Activated T-helper 2 cell treated with anti-CD3 and anti-CD28 coated beads, Interferon-gamma antibody, Interleukin-2, Interleukin-4, amounts not matched to agents 10 μg/mL and 5 μg/mL and 100 μg/mL, durations not matched to agents 14 hours and 24 hours and 36 hours (primary cell): ENCODE data around the gene PIP5K1B. TPM values are rescaled to one million over a fixed set of nuclear protein-coding genes. Genes with fewer than 3 reads are reported as not detected.

Experiments used
- DNase-seq: peaks from one replicate; pipeline ENCODE4 v3.0.0; 2021; ENCODE audit warnings: low spot score
- H3K27ac Mint-ChIP-seq: one replicate; pipeline ENCODE4 v1.8.0; 2021; ENCODE audit warnings: mixed read lengths
- H3K27me3 Mint-ChIP-seq: one replicate; pipeline ENCODE4 v1.8.0; 2021; ENCODE audit warnings: low read depth, mixed read lengths
- H3K36me3 Mint-ChIP-seq: one replicate; pipeline ENCODE4 v1.8.0; 2021; ENCODE audit warnings: low read depth, mixed read lengths
- H3K4me1 Mint-ChIP-seq: one replicate; pipeline ENCODE4 v1.8.0; 2021; ENCODE audit warnings: low read depth, mixed read lengths
- H3K4me3 Mint-ChIP-seq: one replicate; pipeline ENCODE4 v1.8.0; 2021; ENCODE audit warnings: low read depth, mild to moderate bottlenecking, moderate library complexity, mixed read lengths
- H3K9me3 Mint-ChIP-seq: one replicate; pipeline ENCODE4 v1.8.0; 2021; ENCODE audit warnings: mixed read lengths
- intact Hi-C: fragments of 100-400 bp; cut with micrococcal nuclease; formaldehyde crosslinking; loops from one replicate; pipeline ENCODE4 v1.15.1; 2023
- total RNA-seq: library from RNA; stranded (reverse); gene quantifications from 2 replicates; pipeline ENCODE4 v1.2.3, GENCODE V29; 2022

The PIP5K1B gene
- total RNA-seq, 1 donor from 2014 or later, result 76.2 TPM

GRCh38 chr9:68768619-68769018 is 63.6 kb downstream of the PIP5K1B start:
- intact Hi-C loops, result no loop called here
- H3K27ac Mint-ChIP-seq, result no peak overlapping the region

GRCh38 chr9:68769852-68770251 is 64.8 kb downstream of the PIP5K1B start:
- Mint-ChIP-seq H3K4me1 (peaks cover 3% of the 10 kb centered on the region), H3K27me3 (no peaks in the 10 kb centered on the region), H3K9me3 (no peaks in the 10 kb centered on the region), H3K4me3 (no peak overlapping the region), H3K36me3 (peaks cover 15% of the 10 kb centered on the region), H3K27ac (no peak overlapping the region)
- intact Hi-C loops, result no loop called here
- DNase-seq, result no peak

More at GRCh38 chr9:68768619-68769018, 63.6 kb downstream of the PIP5K1B start:
- Mint-ChIP-seq H3K27me3 (no peaks in the 10 kb centered on the region), H3K4me1 (peaks cover 5% of the 10 kb centered on the region), H3K36me3 (peaks cover 15% of the 10 kb centered on the region), H3K9me3 (no peaks in the 10 kb centered on the region), H3K4me3 (no peak overlapping the region)
- DNase-seq, result no peak

DNA sequence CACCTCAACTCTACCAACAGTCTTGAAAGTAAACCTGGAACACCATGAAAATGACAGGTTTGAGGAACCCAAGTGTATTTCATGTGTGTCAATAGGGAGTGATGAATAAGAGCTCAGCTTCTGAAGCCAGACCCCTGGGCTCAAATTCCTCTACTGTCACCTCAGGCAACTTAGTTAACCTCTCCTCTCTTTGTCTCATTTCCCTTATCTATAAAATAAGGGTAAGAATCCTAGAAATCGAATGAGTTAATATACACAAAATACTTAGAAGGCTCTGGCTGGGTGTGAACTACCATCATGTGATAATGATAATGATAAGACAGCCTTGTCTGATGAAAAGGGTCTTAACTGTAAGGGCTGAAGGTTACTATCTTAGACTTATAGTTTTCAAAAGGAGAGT is 66.3 kb downstream of the PIP5K1B start:
- Mint-ChIP-seq H3K9me3 (no peaks in the 10 kb centered on the region), H3K27me3 (no peaks in the 10 kb centered on the region), H3K36me3 (peaks cover 15% of the 10 kb centered on the region), H3K27ac (no peak overlapping the region), H3K4me3 (no peak overlapping the region), H3K4me1 (peaks cover 7% of the 10 kb centered on the region)
- no peak for DNase-seq
- intact Hi-C loops, result no loop called here

DNA sequence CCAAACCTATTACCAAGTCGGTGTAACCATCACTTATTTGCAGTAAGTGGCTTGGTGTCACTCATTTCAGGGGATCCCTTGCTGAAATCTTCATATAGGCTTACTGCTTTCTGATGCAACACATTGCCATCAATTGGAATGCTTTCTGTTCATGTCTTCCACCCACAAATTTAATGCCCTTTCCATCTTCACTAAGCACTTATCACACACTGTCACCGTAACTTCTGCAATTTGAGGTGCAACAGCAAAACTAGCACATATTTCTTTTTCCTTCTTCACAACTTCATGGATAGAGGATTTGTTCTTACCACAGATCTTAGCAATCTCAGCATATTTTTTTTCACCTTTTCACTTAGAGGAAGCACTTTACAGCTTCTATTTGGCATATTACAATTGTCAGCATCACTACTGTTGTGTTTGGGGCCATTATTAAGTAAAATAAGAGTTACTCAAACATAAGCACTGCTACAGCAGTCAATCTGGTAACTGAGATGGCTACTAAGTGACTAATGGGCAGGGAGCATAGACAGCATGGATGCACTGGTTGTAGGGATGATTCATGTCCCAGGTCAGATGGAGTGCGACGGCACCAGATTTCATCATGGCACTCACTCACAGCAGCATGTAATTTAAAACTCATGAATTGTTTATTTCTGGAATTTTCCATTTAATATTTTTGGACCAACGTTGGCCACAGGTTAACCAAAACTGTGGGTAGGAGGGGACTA is 70.1 kb downstream of the PIP5K1B start:
- peaks cover 10% of the 10 kb centered on the region for H3K36me3 Mint-ChIP-seq
- DNase-seq, result no peak
- H3K27me3 Mint-ChIP-seq, result no peaks in the 10 kb centered on the region
- H3K4me3 Mint-ChIP-seq, result no peak overlapping the region
- intact Hi-C loops, result no loop called here
- H3K27ac Mint-ChIP-seq, result no peak overlapping the region
- H3K9me3 Mint-ChIP-seq, result no peaks in the 10 kb centered on the region
- peaks cover 14% of the 10 kb centered on the region for H3K4me1 Mint-ChIP-seq

GRCh38 chr9:68777070-68777763 is 72.2 kb downstream of the PIP5K1B start:
- Mint-ChIP-seq H3K27me3 (no peaks in the 10 kb centered on the region), H3K4me1 (peaks cover 20% of the 10 kb centered on the region), H3K36me3 (peaks cover 12% of the 10 kb centered on the region), H3K4me3 (no peak overlapping the region), H3K27ac (no peak overlapping the region), H3K9me3 (no peaks in the 10 kb centered on the region)
- intact Hi-C loops, result no loop called here
- no peak for DNase-seq

GRCh38 chr9:68778635-68779034 is 73.6 kb downstream of the PIP5K1B start:
- no peak overlapping the region for H3K27ac Mint-ChIP-seq
- H3K27me3 Mint-ChIP-seq, result no peaks in the 10 kb centered on the region
- intact Hi-C loops, result loop anchor here (1.0 to 2.0 kb wide), 4 partner anchors 16 to 125 kb away; no protein-coding TSS in a partner anchor
- DNase-seq, result no peak
- no peaks in the 10 kb centered on the region for H3K9me3 Mint-ChIP-seq
- no peak overlapping the region for H3K4me3 Mint-ChIP-seq
- peaks cover 17% of the 10 kb centered on the region for H3K4me1 Mint-ChIP-seq
- peaks cover 12% of the 10 kb centered on the region for H3K36me3 Mint-ChIP-seq

DNA sequence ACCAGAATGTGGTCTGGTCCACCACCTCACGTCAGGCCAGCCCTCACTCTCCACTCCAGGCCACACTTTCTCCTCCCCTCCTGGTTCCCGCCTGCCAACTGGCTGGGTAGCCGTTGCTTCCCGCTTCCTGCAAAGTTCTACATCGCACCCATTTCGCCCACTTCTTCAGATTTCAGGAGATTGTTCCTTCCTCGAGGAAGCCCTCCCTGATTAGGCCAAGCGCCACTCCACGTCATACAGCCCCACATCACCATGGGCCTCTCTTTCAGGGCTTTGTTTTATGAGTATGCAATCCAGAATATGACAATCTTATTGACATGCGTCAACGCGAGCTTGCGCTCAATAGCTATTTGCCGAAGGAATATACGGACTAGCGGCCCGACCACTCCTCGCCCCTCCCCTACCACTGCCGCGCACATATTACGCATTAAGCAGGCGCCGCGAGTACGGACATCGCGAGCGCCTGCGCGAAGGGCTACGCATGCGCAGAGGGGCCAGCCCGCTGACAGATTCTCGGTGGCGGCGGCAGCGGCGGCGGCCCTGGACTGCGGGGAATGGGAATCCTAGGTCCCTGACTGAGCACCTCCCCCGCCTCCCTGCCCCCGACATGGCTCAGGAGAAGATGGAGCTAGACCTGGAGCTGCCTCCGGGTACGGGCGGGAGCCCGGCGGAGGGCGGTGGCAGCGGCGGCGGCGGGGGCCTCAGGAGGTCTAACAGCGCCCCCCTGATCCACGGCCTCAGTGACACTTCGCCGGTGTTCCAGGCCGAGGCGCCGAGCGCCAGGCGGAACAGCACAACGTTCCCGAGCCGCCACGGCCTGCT is 74.7 kb downstream of the PIP5K1B start:
- H3K27me3 Mint-ChIP-seq, result no peaks in the 10 kb centered on the region
- H3K4me1 Mint-ChIP-seq, result peaks cover 17% of the 10 kb centered on the region
- no peaks in the 10 kb centered on the region for H3K9me3 Mint-ChIP-seq
- peaks cover 12% of the 10 kb centered on the region for H3K36me3 Mint-ChIP-seq
- H3K4me3 Mint-ChIP-seq, result no peak overlapping the region
- DNase-seq, result peak; percentile 91
- intact Hi-C loops, result loop anchor here (1.0 to 2.0 kb wide), 6 partner anchors 15 to 195 kb away; no protein-coding TSS in a partner anchor
- H3K27ac Mint-ChIP-seq, result no peak overlapping the region

- no peak for DNase-seq
- Mint-ChIP-seq H3K27ac (no peak overlapping the region), H3K4me1 (peaks cover 14% of the 10 kb centered on the region), H3K4me3 (no peak overlapping the region), H3K27me3 (no peaks in the 10 kb centered on the region), H3K9me3 (no peaks in the 10 kb centered on the region), H3K36me3 (peaks cover 8% of the 10 kb centered on the region)
- intact Hi-C loops, result loop anchor here (1.0 to 2.0 kb wide), 2 partner anchors 22 to 196 kb away; no protein-coding TSS in a partner anchor
These were observed 75.3 kb downstream of the PIP5K1B start for GRCh38 chr9:68780380-68780712.

DNA sequence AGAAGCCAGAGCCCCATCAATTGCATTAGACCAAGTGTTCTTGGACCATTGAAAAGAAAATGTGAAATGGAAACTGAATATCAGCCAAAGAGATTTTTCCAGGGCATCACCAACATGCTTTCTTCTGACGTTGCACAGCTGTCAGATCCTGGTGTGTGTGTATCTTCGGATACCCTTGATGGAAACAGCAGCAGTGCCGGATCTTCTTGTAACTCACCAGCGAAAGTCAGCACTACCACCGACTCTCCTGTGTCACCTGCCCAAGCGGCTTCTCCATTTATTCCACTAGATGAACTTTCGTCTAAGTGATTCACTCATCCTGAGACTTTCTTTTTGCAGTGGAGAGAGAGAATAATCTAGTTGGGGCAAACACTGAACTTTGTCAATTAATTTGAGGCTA is 75.7 kb downstream of the PIP5K1B start:
- Mint-ChIP-seq H3K4me3 (no peak overlapping the region), H3K27me3 (no peaks in the 10 kb centered on the region), H3K36me3 (peaks cover 10% of the 10 kb centered on the region), H3K4me1 (peaks cover 15% of the 10 kb centered on the region), H3K27ac (no peak overlapping the region), H3K9me3 (no peaks in the 10 kb centered on the region)
- intact Hi-C loops, result loop anchor here (1.0 to 2.0 kb wide), 2 partner anchors 22 to 196 kb away; no protein-coding TSS in a partner anchor
- no peak for DNase-seq

DNA sequence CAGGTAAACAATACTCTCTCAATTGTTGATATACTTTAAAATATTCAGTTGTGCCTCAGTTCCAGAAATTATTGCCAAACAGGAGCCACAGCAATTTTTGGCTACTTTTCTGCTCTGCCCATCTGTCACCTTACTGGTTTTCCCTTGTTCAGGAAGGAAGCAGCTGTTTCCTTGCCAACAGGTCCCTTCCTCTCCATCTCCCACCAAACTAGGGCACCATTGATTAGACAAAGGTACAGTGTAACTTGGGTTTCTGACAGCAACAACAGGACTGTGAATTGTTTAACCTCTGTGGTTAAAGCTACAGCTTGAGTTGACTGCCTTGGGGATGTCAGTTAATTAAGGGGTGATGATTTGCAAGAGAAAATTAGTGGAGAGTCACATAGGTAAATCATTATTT is 76.9 kb downstream of the PIP5K1B start:
- Mint-ChIP-seq H3K27ac (no peak overlapping the region), H3K4me3 (peak overlapping the region; percentile 66), H3K36me3 (peaks cover 18% of the 10 kb centered on the region), H3K4me1 (peaks cover 15% of the 10 kb centered on the region), H3K9me3 (no peaks in the 10 kb centered on the region), H3K27me3 (no peaks in the 10 kb centered on the region)
- no peak for DNase-seq
- intact Hi-C loops, result loop anchor here (2.0 kb wide), 1 partner anchor 21 kb away; no protein-coding TSS in a partner anchor

- intact Hi-C loops, result no loop called here
- Mint-ChIP-seq H3K4me3 (no peak overlapping the region), H3K27me3 (no peaks in the 10 kb centered on the region), H3K27ac (no peak overlapping the region), H3K4me1 (peaks cover 11% of the 10 kb centered on the region), H3K36me3 (peaks cover 23% of the 10 kb centered on the region), H3K9me3 (no peaks in the 10 kb centered on the region)
- no peak for DNase-seq
These were observed 77.5 kb downstream of the PIP5K1B start for GRCh38 chr9:68782546-68782945.

DNA sequence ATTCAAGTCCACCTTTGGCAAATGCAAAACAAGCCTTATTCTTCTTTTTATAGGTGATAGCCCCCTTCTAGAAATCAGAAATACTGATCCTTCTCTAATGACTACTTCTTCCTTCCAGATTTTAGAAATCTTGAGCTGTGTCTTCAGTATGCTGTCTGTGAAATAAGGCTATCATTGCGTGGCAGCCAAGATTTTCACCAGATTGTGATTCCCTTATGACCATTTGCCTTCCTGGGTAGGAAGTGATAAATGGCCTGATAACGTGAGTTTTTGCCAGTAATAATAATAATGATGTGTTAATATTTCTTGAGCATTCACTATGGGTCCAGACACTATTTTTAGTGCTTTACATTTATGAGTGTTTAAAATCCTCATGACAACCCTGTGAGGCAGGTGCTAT is 80.9 kb downstream of the PIP5K1B start:
- no peak overlapping the region for H3K27ac Mint-ChIP-seq
- peaks cover 46% of the 10 kb centered on the region for H3K36me3 Mint-ChIP-seq
- H3K27me3 Mint-ChIP-seq, result no peaks in the 10 kb centered on the region
- H3K9me3 Mint-ChIP-seq, result no peaks in the 10 kb centered on the region
- H3K4me3 Mint-ChIP-seq, result no peak overlapping the region
- peaks cover 8% of the 10 kb centered on the region for H3K4me1 Mint-ChIP-seq
- intact Hi-C loops, result no loop called here
- DNase-seq, result no peak
